Left renal cortex interstitium (tissue), 4 donors: ENCODE data around the gene ADM2. TPM values are rescaled to one million over a fixed set of nuclear protein-coding genes. Genes with fewer than 3 reads are reported as not detected.

Experiments used
- DNase-seq, 4 donors: peaks; one replicate each; pipeline ENCODE4 v3.0.0-alpha.2; 2013; ENCODE audit warnings: low read depth in 4 of 4, low spot score in 2 of 4, missing footprints in 1 of 4
- polyA plus RNA-seq, 4 donors: library from polyadenylated mRNA; unstranded; fragments of 120-200 nt; gene quantifications; one replicate each; pipeline ENCODE4 v1.2.1, GENCODE V29; 2013; ENCODE audit not compliant: insufficient read length in 4 of 4

Gene ADM2
- polyA plus RNA-seq, 4 donors, result 3.8 to 8.6 (median 5.5) TPM

- DNase-seq, result no peak
These were observed 2.2 kb downstream of the ADM2 start for GRCh38 chr22:50483556-50483955.

GRCh38 chr22:50483977-50484853 lies 2.9 kb downstream of the ADM2 start:
- no peak for DNase-seq

- no peak for DNase-seq
These were observed 4.1 kb downstream of the ADM2 start for GRCh38 chr22:50485221-50486131.

GRCh38 chr22:50486561-50487289 lies 5.4 kb downstream of the ADM2 start, which contains the start of gene MIOX:
Gene MIOX, plus strand, starts transcription at chr22:50486859. Its CDS starts 39 bp downstream, at chr22:50486898.
- no peak for DNase-seq

GRCh38 chr22:50487290-50488005 lies 6.1 kb downstream of the ADM2 start:
- no peak for DNase-seq

GRCh38 chr22:50488006-50488677 lies 6.8 kb downstream of the ADM2 start:
- DNase-seq, result no peak

GRCh38 chr22:50488886-50489285 lies 7.5 kb downstream of the ADM2 start:
- DNase-seq, result no peak

- DNase-seq, result no peak
These were observed 8.3 kb downstream of the ADM2 start for GRCh38 chr22:50489363-50490243.

GRCh38 chr22:50490531-50491308 lies 9.4 kb downstream of the ADM2 start:
- no peak for DNase-seq

- no peak for DNase-seq
These were observed 15.8 kb downstream of the ADM2 start for GRCh38 chr22:50497093-50497492.

- DNase-seq, result peak in 1 of 4 donors; percentile 69
These were observed 17.1 kb downstream of the ADM2 start for GRCh38 chr22:50498322-50498890.

GRCh38 chr22:50500452-50500851 lies 19.1 kb downstream of the ADM2 start:
- DNase-seq, result no peak

- no peak for DNase-seq
These were observed 20.8 kb downstream of the ADM2 start for GRCh38 chr22:50502096-50502495.

- no peak for DNase-seq
These were observed 21.5 kb downstream of the ADM2 start for GRCh38 chr22:50502628-50503474.

GRCh38 chr22:50503475-50504145 lies 22.3 kb downstream of the ADM2 start:
- DNase-seq, result no peak
